ENCODE results near the gene ZDHHC19. TPM values are rescaled to one million over a fixed set of nuclear protein-coding genes. Genes with fewer than 3 reads are reported as not detected.
"Not testable (repeated sequence)": the region's sequence is repeated elsewhere in the genome, so short reads cannot be mapped to it uniquely, and the experiment has no call there.

The ZDHHC19 gene
- total and polyA plus RNA-seq, 2 donors from 2014 or later = 0.57 to 0.92 TPM

DNA sequence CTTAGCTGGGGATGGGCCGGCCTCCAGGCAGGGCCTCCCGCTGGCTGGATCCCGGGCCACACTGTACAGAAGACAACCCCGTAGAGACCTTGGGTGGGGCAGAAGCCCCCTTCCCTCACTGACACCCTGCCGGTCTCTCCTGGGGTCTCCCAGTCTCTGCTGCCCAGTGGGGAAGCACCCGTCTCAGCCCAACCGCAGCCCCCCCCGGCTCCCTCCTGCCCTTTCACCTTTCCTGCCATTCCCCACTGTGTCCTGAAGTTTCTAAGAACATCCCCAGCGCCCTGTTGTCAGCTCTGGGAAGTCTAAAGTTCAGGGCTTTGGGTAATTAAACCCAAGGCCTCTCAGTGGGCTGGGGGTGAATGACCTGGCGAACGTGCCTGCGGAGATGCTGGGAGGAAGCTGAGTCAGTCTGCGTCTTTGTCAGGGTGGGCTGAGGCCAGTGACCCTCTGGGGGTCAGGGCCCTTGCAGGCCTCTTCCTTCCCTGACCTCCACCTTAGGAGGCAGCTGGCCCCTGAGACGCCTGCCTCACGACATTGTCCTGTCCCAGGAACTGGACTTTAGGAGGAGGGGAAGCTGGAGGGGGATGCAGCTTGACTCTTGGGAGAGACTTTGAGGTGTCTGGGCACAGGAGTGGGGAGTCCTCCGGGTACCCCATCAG, 3.7 kb upstream of the ZDHHC19 start:
- DNase-seq (peak in 2 of 5 donors; percentile 20 to 50), FAIRE-seq (no peak)
- Histone ChIP-seq H3K9me3 (ENCODE audit: control insufficient read depth in 2 of 3, insufficient read depth in 1 of 3, low read length in 3 of 3) (no peaks in the 10 kb centered on the region), H3K36me3 (ENCODE audit: control insufficient read depth in 2 of 3, insufficient read depth in 3 of 3, low read length in 3 of 3) (no peaks in the 10 kb centered on the region), H3K4me1 (ENCODE audit: control insufficient read depth in 2 of 3, insufficient read depth in 2 of 3, low read depth in 1 of 3, low read length in 3 of 3) (peaks cover 0 to 3% (median 2%) of the 10 kb centered on the region in 3 donors), H3K9ac (ENCODE audit: low read length in 3 of 3) (no peak overlapping the region), H3K27ac (ENCODE audit: low read depth in 2 of 2, low read length in 2 of 2) (no peak overlapping the region), H3K27me3 (ENCODE audit: control insufficient read depth, insufficient read depth, low read length) (no peaks in the 10 kb centered on the region), H3K4me3 (ENCODE audit: low read length in 3 of 3) (no peak overlapping the region)
- intact Hi-C loops (cut with DNase I) = no loop called here
- TF ChIP-seq CTCF (IDR thresholded peaks at IDR 0.05; ENCODE audit: borderline replicate concordance, extremely low read depth, insufficient read depth) = no peak

GRCh38 chr3:196209944-196210672, 1.1 kb downstream of the ZDHHC19 start:
- FAIRE-seq; H3K27ac ChIP-seq (ENCODE audit: low read depth in 2 of 2, low read length in 2 of 2); H3K9me3 ChIP-seq (ENCODE audit: control insufficient read depth in 2 of 3, insufficient read depth in 1 of 3, low read length in 3 of 3); H3K9ac ChIP-seq (ENCODE audit: low read length in 3 of 3); H3K36me3 ChIP-seq (ENCODE audit: control insufficient read depth in 2 of 3, insufficient read depth in 3 of 3, low read length in 3 of 3); DNase-seq; H3K4me1 ChIP-seq (ENCODE audit: control insufficient read depth in 2 of 3, insufficient read depth in 2 of 3, low read depth in 1 of 3, low read length in 3 of 3); H3K27me3 ChIP-seq (ENCODE audit: control insufficient read depth, insufficient read depth, low read length); intact Hi-C loops (cut with DNase I); H3K4me3 ChIP-seq (ENCODE audit: low read length in 3 of 3): not testable (repeated sequence)

- H3K36me3 ChIP-seq (ENCODE audit: control insufficient read depth in 2 of 3, insufficient read depth in 3 of 3, low read length in 3 of 3) = no peaks in the 10 kb centered on the region
- FAIRE-seq (no peak), DNase-seq (peak in 1 of 5 donors; percentile 72)
- no peak for TF ChIP-seq CTCF (IDR thresholded peaks at IDR 0.05; ENCODE audit: borderline replicate concordance, extremely low read depth, insufficient read depth)
- intact Hi-C loops (cut with DNase I) = no loop called here
- H3K9me3 ChIP-seq (ENCODE audit: control insufficient read depth in 2 of 3, insufficient read depth in 1 of 3, low read length in 3 of 3) = no peaks in the 10 kb centered on the region
- H3K4me1 ChIP-seq (ENCODE audit: control insufficient read depth in 2 of 3, insufficient read depth in 2 of 3, low read depth in 1 of 3, low read length in 3 of 3) = no peaks in the 10 kb centered on the region
- H3K27me3 ChIP-seq (ENCODE audit: control insufficient read depth, insufficient read depth, low read length) = no peaks in the 10 kb centered on the region
- H3K27ac ChIP-seq (ENCODE audit: low read depth in 2 of 2, low read length in 2 of 2) = no peak overlapping the region
- no peak overlapping the region for H3K9ac ChIP-seq (ENCODE audit: low read length in 3 of 3)
- H3K4me3 ChIP-seq (ENCODE audit: low read length in 3 of 3) = no peak overlapping the region
Observed at GRCh38 chr3:196208942-196209695, 2.1 kb downstream of the ZDHHC19 start.

All from kidney (tissue), 14 donors.